Measurements from ENCODE around the gene SYNE1.
"Not testable (repeated sequence)": the region's sequence is repeated elsewhere in the genome, so short reads cannot be mapped to it uniquely, and the experiment has no call there.

DNA sequence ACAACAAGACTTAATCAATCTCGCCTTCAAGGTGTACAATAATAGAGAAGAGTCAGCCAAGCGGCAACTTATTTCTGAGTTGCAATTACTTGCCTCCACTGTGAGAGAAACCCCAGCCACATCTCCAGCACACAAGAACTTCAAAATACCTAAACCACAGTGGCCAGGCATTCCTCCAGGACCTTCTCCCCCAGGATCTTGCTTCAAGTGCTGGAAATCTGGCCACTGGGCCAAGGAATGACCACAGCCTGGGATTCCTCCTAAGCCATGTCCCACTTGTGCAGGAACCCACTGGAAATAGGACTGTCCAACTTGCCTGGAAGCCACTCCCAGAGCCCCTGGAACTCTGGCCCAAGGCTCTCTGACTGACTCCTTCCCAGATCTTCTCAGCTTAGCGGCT, 144.9 kb downstream of the SYNE1 start:
- not testable (repeated sequence) for TF ChIP-seq SPI1 (IDR thresholded peaks at IDR 0.05; ENCODE audit: borderline replicate concordance, low read depth); GABPA (IDR thresholded peaks at IDR 0.05; ENCODE audit: low read depth); POLR2AphosphoS5 (IDR thresholded peaks at IDR 0.05; ENCODE audit: low read depth)
- TF ChIP-seq, protein P1, sequence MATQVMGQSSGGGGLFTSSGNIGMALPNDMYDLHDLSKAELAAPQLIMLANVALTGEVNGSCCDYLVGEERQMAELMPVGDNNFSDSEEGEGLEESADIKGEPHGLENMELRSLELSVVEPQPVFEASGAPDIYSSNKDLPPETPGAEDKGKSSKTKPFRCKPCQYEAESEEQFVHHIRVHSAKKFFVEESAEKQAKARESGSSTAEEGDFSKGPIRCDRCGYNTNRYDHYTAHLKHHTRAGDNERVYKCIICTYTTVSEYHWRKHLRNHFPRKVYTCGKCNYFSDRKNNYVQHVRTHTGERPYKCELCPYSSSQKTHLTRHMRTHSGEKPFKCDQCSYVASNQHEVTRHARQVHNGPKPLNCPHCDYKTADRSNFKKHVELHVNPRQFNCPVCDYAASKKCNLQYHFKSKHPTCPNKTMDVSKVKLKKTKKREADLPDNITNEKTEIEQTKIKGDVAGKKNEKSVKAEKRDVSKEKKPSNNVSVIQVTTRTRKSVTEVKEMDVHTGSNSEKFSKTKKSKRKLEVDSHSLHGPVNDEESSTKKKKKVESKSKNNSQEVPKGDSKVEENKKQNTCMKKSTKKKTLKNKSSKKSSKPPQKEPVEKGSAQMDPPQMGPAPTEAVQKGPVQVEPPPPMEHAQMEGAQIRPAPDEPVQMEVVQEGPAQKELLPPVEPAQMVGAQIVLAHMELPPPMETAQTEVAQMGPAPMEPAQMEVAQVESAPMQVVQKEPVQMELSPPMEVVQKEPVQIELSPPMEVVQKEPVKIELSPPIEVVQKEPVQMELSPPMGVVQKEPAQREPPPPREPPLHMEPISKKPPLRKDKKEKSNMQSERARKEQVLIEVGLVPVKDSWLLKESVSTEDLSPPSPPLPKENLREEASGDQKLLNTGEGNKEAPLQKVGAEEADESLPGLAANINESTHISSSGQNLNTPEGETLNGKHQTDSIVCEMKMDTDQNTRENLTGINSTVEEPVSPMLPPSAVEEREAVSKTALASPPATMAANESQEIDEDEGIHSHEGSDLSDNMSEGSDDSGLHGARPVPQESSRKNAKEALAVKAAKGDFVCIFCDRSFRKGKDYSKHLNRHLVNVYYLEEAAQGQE (IDR thresholded peaks at IDR 0.05; ENCODE audit: insufficient replicate concordance, low read depth) = not testable (repeated sequence)
- TF ChIP-seq, protein P2, sequence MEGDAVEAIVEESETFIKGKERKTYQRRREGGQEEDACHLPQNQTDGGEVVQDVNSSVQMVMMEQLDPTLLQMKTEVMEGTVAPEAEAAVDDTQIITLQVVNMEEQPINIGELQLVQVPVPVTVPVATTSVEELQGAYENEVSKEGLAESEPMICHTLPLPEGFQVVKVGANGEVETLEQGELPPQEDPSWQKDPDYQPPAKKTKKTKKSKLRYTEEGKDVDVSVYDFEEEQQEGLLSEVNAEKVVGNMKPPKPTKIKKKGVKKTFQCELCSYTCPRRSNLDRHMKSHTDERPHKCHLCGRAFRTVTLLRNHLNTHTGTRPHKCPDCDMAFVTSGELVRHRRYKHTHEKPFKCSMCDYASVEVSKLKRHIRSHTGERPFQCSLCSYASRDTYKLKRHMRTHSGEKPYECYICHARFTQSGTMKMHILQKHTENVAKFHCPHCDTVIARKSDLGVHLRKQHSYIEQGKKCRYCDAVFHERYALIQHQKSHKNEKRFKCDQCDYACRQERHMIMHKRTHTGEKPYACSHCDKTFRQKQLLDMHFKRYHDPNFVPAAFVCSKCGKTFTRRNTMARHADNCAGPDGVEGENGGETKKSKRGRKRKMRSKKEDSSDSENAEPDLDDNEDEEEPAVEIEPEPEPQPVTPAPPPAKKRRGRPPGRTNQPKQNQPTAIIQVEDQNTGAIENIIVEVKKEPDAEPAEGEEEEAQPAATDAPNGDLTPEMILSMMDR (IDR thresholded peaks at IDR 0.05; ENCODE audit: insufficient read depth, low read length) = not testable (repeated sequence)

All from HL-60 (cell line).